Vagina (tissue), 2 donors: Measurements from ENCODE around the gene F10. TPM values are rescaled to one million over a fixed set of nuclear protein-coding genes. Genes with fewer than 3 reads are reported as not detected.

ENCODE experiments used
- DNase-seq, 2 donors: peaks; one replicate each; pipeline ENCODE4 v3.0.0-alpha.2; 2017; ENCODE audit errors: extremely low spot score in 2 of 2
- H3K27ac ChIP-seq: fragments of 200-600 bp; sonication (generic); one replicate; pipeline ENCODE4 v1.5.1; 2019
- H3K27me3 ChIP-seq: fragments of 200-600 bp; sonication (generic); one replicate; pipeline ENCODE4 v1.5.1; 2019
- H3K36me3 ChIP-seq, 2 donors: fragments of 200-600 bp; sonication (generic); one replicate each; pipeline ENCODE4 v1.5.1; 2017 to 2019
- H3K4me1 ChIP-seq: fragments of 200-600 bp; sonication (generic); one replicate; pipeline ENCODE4 v1.5.1; 2019
- H3K4me3 ChIP-seq, 2 donors: fragments of 200-600 bp; sonication (generic); 1 replicate in 1 of 2; 2 replicates in 1 of 2; pipeline ENCODE4 v1.5.1; 2016 to 2019
- H3K9me3 ChIP-seq: fragments of 200-600 bp; sonication (generic); one replicate; pipeline ENCODE4 v1.5.1; 2019
- POLR2A ChIP-seq, 2 donors: fragments of 450-650 bp; IDR thresholded peaks; one replicate each; pipeline ENCODE4 v1.6.1; 2017; ENCODE audit warnings: antibody characterized with exemption in 2 of 2, mild to moderate bottlenecking in 2 of 2, moderate library complexity in 2 of 2
- POLR2AphosphoS5 ChIP-seq, 2 donors: sonication (generic); formaldehyde crosslinking; IDR thresholded peaks; one replicate each; pipeline ENCODE4 v1.9.0; 2017; ENCODE audit warnings: antibody characterized with exemption in 2 of 2, mild to moderate bottlenecking in 2 of 2, low read depth in 1 of 2; ENCODE audit not compliant: insufficient read depth in 1 of 2
- intact Hi-C: fragments of 100-400 bp; cut with DNase I; formaldehyde crosslinking; loops from one replicate; pipeline ENCODE4 v1.15.1; 2023
- total RNA-seq: library from RNA; depleted of rRNA; stranded (reverse); fragments of >200 nt; gene quantifications from one replicate; pipeline ENCODE4 v1.2.3, GENCODE V29; 2016
- TF ChIP-seq, protein P1 (sequence below), 3 experiments: fragments of 450-650 bp in 2 of 3; fragments of 200-600 bp in 1 of 3; sonication (generic) in 1 of 3; IDR thresholded peaks; one replicate each; pipeline ENCODE4 v1.5.1; 2017 to 2019; ENCODE audit warnings: antibody characterized with exemption in 3 of 3, mild to moderate bottlenecking in 2 of 3, moderate library complexity in 2 of 3

F10 gene
- total RNA-seq, 1 donor from 2014 or later: 16.7 TPM

DNA sequence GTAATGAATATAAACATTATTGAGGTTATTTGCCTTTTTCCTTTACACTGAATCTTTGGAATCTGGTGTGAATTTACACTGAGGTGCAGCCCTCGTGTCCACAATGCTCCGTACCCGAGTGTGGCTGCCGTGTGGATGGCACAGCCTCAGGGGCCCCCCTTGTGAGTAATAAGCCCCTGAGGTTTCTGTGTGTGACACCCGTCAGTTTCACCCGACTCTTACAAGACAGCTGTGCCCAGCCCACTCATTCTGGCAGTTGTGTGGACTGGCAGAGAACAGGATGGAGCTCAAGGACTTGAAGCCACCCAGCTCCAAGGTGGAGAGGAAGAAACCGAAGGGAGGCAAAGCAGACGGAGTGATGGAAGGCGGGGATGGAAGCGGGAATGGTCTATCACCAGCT lies 43.7 kb downstream of the F10 start:
- no peaks in the 10 kb centered on the region for H3K4me1 ChIP-seq
- no peak overlapping the region for H3K27ac ChIP-seq
- no peak for DNase-seq
- intact Hi-C loops: no loop called here
- TF ChIP-seq, protein P1, sequence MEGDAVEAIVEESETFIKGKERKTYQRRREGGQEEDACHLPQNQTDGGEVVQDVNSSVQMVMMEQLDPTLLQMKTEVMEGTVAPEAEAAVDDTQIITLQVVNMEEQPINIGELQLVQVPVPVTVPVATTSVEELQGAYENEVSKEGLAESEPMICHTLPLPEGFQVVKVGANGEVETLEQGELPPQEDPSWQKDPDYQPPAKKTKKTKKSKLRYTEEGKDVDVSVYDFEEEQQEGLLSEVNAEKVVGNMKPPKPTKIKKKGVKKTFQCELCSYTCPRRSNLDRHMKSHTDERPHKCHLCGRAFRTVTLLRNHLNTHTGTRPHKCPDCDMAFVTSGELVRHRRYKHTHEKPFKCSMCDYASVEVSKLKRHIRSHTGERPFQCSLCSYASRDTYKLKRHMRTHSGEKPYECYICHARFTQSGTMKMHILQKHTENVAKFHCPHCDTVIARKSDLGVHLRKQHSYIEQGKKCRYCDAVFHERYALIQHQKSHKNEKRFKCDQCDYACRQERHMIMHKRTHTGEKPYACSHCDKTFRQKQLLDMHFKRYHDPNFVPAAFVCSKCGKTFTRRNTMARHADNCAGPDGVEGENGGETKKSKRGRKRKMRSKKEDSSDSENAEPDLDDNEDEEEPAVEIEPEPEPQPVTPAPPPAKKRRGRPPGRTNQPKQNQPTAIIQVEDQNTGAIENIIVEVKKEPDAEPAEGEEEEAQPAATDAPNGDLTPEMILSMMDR (IDR thresholded peaks at IDR 0.05): no peak
- TF ChIP-seq POLR2AphosphoS5 (IDR thresholded peaks at IDR 0.05; ENCODE audit: insufficient read depth in 1 of 2, low read depth in 1 of 2) (no peak), POLR2A (IDR thresholded peaks at IDR 0.05) (no peak)
- no peaks in the 10 kb centered on the region for H3K27me3 ChIP-seq
- no peaks in the 10 kb centered on the region for H3K9me3 ChIP-seq
- no peak overlapping the region for H3K4me3 ChIP-seq
- no peaks in the 10 kb centered on the region for H3K36me3 ChIP-seq

DNA sequence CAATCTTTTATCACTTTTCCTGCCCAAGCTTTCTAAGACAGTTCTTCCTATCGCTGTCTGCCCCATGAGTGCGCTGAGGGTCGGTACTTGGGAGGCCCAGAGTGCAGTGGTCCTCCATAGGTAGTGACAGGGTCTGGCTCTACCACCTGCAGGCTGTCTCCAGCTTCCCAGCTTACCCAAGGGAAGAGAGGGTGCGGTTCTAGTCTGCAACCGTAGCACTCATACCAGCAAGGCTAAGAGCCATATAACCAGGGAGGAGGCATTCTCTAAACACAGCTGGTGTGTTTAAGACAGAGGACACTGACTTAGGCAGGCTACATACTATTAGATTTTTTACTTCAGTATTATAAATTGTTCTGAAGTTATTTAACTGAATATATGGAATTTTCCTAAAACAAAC lies 44.1 kb downstream of the F10 start:
- peaks cover 0 to 4% of the 10 kb centered on the region in 2 donors for H3K36me3 ChIP-seq
- no peaks in the 10 kb centered on the region for H3K4me1 ChIP-seq
- intact Hi-C loops: no loop called here
- H3K9me3 ChIP-seq: no peaks in the 10 kb centered on the region
- no peaks in the 10 kb centered on the region for H3K27me3 ChIP-seq
- H3K4me3 ChIP-seq: no peak overlapping the region
- H3K27ac ChIP-seq: no peak overlapping the region
- DNase-seq: no peak
- TF ChIP-seq POLR2AphosphoS5 (IDR thresholded peaks at IDR 0.05; ENCODE audit: insufficient read depth in 1 of 2, low read depth in 1 of 2): no peak
- TF ChIP-seq POLR2A (IDR thresholded peaks at IDR 0.05): no peak
- TF ChIP-seq, protein P1 (IDR thresholded peaks at IDR 0.05): no peak

DNA sequence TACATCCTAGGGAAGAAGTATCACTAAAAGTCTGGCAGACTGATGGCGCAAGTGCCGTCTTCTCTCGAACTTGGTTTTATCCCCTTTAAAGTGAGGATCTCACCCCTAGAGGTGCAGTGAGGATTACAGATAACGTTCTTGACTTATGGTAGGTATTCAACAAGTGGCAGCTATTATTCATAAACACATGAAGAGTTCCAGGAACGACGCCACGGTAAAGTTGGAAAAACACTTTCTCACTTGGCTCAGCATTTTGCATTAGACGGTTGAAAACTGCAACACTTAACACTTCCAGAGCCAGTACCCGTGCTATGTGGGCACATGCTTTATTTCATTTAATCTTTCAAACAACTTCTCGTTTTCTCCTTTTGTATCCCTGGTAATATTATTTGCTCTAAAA lies 44.6 kb downstream of the F10 start:
- peaks cover 0 to 8% of the 10 kb centered on the region in 2 donors for H3K36me3 ChIP-seq
- H3K4me3 ChIP-seq: no peak overlapping the region
- TF ChIP-seq, protein P1 (IDR thresholded peaks at IDR 0.05): no peak
- no peak for TF ChIP-seq POLR2AphosphoS5 (IDR thresholded peaks at IDR 0.05; ENCODE audit: insufficient read depth in 1 of 2, low read depth in 1 of 2)
- no peak for TF ChIP-seq POLR2A (IDR thresholded peaks at IDR 0.05)
- H3K9me3 ChIP-seq: no peaks in the 10 kb centered on the region
- no peak overlapping the region for H3K27ac ChIP-seq
- DNase-seq: no peak
- H3K27me3 ChIP-seq: no peaks in the 10 kb centered on the region
- H3K4me1 ChIP-seq: no peaks in the 10 kb centered on the region
- intact Hi-C loops: no loop called here

GRCh38 chr13:113167575-113167974 lies 45.0 kb downstream of the F10 start:
- DNase-seq: no peak
- no peak overlapping the region for H3K27ac ChIP-seq
- peaks cover 0 to 8% of the 10 kb centered on the region in 2 donors for H3K36me3 ChIP-seq
- no peaks in the 10 kb centered on the region for H3K4me1 ChIP-seq
- no peaks in the 10 kb centered on the region for H3K27me3 ChIP-seq
- no peaks in the 10 kb centered on the region for H3K9me3 ChIP-seq
- no peak overlapping the region for H3K4me3 ChIP-seq
- intact Hi-C loops: no loop called here
- TF ChIP-seq, protein P1 (IDR thresholded peaks at IDR 0.05): no peak
- no peak for TF ChIP-seq POLR2AphosphoS5 (IDR thresholded peaks at IDR 0.05; ENCODE audit: insufficient read depth in 1 of 2, low read depth in 1 of 2)
- TF ChIP-seq POLR2A (IDR thresholded peaks at IDR 0.05): no peak

DNA sequence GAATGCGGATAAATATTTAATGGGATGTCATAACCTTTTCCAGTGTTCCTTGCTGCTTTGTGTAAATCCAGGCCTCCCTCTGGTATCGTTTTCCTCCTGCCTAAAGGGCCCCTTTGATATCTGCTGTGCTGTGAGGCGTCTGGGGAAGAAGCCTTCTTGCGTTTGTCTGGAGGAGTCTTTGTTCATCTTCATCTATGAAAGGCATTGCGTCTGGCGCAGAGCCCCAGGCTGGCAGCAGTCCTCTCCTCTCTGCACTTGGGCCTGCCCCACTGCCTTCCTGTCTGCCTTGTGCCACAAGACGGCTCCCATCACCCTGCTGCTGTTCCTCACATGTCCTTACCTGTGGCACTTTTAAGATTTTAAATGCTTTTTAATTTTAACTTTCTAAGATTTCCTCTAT lies 45.6 kb downstream of the F10 start:
- Histone ChIP-seq H3K36me3 (peaks cover 0 to 8% of the 10 kb centered on the region in 2 donors), H3K9me3 (no peaks in the 10 kb centered on the region), H3K4me1 (no peaks in the 10 kb centered on the region), H3K4me3 (no peak overlapping the region), H3K27ac (no peak overlapping the region), H3K27me3 (no peaks in the 10 kb centered on the region)
- TF ChIP-seq, protein P1 (IDR thresholded peaks at IDR 0.05): no peak
- TF ChIP-seq POLR2AphosphoS5 (IDR thresholded peaks at IDR 0.05; ENCODE audit: insufficient read depth in 1 of 2, low read depth in 1 of 2): no peak
- TF ChIP-seq POLR2A (IDR thresholded peaks at IDR 0.05): no peak
- no peak for DNase-seq
- intact Hi-C loops: no loop called here
